Immature natural killer cell (primary cell): Measurements from ENCODE around the gene GIGYF1. TPM values are rescaled to one million over a fixed set of nuclear protein-coding genes. Genes with fewer than 3 reads are reported as not detected.
A peak's percentile ranks its signal among the peaks of the same experiment; 100 is the strongest.
"Not testable (repeated sequence)": the region's sequence is repeated elsewhere in the genome, so short reads cannot be mapped to it uniquely, and the experiment has no call there.

ENCODE experiments used
- DNase-seq, 3 donors: peaks; one replicate each; pipeline ENCODE4 v3.0.0; 2022; ENCODE audit warnings: mixed read lengths in 1 of 3
- H3K27ac Mint-ChIP-seq, 6 donors: one replicate each; pipeline ENCODE4 v1.8.0; 2020; ENCODE audit warnings: mixed read lengths in 6 of 6, mild to moderate bottlenecking in 5 of 6, inconsistent platforms in 4 of 6, moderate library complexity in 3 of 6
- H3K27me3 Mint-ChIP-seq, 3 donors: one replicate each; pipeline ENCODE4 v1.8.0; 2020 to 2021; ENCODE audit warnings: low read depth in 3 of 3, mild to moderate bottlenecking in 3 of 3, mixed read lengths in 3 of 3, moderate library complexity in 3 of 3, inconsistent platforms in 1 of 3
- H3K36me3 Mint-ChIP-seq, 3 donors: one replicate each; pipeline ENCODE4 v1.8.0; 2020; ENCODE audit warnings: mixed read lengths in 3 of 3, inconsistent platforms in 2 of 3, mild to moderate bottlenecking in 2 of 3
- H3K4me1 Mint-ChIP-seq, 2 donors: one replicate each; pipeline ENCODE4 v1.8.0; 2020; ENCODE audit warnings: inconsistent platforms in 2 of 2, mild to moderate bottlenecking in 2 of 2, mixed read lengths in 2 of 2, moderate library complexity in 1 of 2
- H3K4me3 Mint-ChIP-seq, 5 donors: one replicate each; pipeline ENCODE4 v1.8.0; 2020; ENCODE audit warnings: mild to moderate bottlenecking in 5 of 5, mixed read lengths in 5 of 5, inconsistent platforms in 3 of 5, moderate library complexity in 3 of 5
- H3K9me3 Mint-ChIP-seq, 6 donors: one replicate each; pipeline ENCODE4 v1.8.0; 2020; ENCODE audit warnings: mild to moderate bottlenecking in 6 of 6, mixed read lengths in 6 of 6, inconsistent platforms in 4 of 6, moderate library complexity in 3 of 6
- polyA plus RNA-seq, 3 donors: library from polyadenylated mRNA; unstranded; fragments of 300-500 nt; fragmentation: Illumina TruSeq; gene quantifications; one replicate each; pipeline ENCODE4 v1.2.3, GENCODE V29; 2021

Gene GIGYF1
- polyA plus RNA-seq, 3 donors from 2014 or later: 0.03 to 2.0 (median 0.47) TPM

DNA sequence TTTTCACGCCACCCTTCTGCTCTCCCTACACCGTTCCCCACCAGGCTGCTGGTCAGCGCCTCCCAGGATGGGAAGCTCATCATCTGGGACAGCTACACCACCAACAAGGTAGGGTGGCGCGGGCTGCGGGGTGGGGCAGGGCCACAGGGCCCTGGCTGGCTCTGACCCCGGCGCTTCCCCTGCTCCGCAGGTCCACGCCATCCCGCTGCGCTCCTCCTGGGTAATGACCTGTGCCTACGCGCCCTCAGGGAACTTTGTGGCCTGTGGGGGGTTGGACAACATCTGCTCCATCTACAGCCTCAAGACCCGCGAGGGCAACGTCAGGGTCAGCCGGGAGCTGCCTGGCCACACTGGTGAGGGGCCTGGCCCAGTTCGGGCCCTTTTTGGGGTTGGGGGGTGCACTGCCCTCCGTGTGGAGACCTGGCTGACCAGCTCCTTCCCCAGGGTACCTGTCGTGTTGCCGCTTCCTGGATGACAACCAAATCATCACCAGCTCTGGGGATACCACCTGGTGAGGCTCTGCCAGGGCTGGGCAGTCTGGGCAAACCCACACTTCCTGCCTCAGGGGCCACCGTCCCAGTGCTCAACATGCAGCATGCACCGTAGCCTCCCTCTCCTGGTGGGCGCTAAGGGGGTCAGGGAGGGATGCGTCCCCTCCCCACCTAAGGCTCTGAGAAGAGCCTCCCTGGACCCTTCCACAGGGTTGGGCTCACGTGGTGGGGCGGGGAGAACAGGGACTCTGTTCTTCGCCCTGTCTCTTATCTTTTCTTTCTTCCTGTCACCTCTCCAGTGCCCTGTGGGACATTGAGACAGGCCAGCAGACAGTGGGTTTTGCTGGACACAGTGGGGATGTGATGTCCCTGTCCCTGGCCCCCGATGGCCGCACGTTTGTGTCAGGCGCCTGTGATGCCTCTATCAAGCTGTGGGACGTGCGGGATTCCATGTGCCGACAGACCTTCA, 16.5 kb downstream of the GIGYF1 start:
- peak overlapping the region; percentile 88 to 98 (median 94) for H3K27ac Mint-ChIP-seq
- peaks cover 0 to 11% (median 0%) of the 10 kb centered on the region in 3 donors for H3K36me3 Mint-ChIP-seq
- no peaks in the 10 kb centered on the region for H3K9me3 Mint-ChIP-seq
- no peak for DNase-seq
- H3K4me3 Mint-ChIP-seq: peak overlapping the region in 4 of 5 donors; percentile 6 to 83 (median 42)
- peaks cover 15 to 31% of the 10 kb centered on the region in 2 donors for H3K4me1 Mint-ChIP-seq
- H3K27me3 Mint-ChIP-seq: peaks cover 21 to 34% (median 24%) of the 10 kb centered on the region in 3 donors

DNA sequence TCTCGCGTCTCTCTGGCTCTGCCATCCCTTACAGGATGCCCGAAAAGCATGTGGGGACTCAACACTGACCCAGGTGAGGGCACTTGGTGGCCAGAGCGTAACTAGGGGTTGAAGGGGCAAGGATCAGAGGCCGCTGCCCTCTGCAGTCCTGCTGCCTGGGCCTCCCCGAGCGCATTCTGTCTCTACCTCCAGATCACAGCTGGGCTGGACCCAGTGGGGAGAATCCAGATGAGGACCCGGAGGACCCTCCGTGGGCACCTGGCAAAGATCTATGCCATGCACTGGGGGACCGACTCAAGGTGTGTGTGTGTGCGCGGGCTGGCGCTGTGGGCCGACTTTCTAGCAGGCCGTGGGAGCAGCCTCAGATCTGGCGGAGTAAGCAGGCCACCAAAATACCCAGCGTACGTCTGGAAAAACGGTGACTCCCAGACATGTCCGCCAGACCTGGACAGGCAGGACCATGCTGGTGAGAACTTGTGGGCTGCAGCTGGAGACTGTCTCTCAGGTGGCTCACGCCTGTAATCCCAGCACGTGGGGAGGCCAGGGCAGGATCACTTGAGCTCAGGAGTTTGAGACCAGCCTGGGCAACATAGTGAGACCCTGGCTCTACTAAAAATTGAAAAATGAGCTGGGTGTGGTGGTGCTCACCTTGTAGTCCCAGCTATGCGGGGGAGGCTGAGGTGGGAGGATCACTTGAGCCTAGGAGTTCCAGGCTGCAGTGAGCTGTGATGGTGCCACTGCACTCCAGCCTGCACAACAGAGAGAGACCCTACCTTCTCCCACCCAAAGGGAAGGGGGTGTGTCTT, 17.3 kb downstream of the GIGYF1 start:
- no peak for DNase-seq
- Mint-ChIP-seq H3K9me3 (no peaks in the 10 kb centered on the region), H3K36me3 (peaks cover 0 to 11% (median 0%) of the 10 kb centered on the region in 3 donors), H3K4me1 (peaks cover 15 to 33% of the 10 kb centered on the region in 2 donors), H3K27me3 (peaks cover 23 to 35% (median 24%) of the 10 kb centered on the region in 3 donors), H3K4me3 (peak overlapping the region; percentile 72 to 89 (median 83)), H3K27ac (peak overlapping the region; percentile 88 to 98 (median 94))

DNA sequence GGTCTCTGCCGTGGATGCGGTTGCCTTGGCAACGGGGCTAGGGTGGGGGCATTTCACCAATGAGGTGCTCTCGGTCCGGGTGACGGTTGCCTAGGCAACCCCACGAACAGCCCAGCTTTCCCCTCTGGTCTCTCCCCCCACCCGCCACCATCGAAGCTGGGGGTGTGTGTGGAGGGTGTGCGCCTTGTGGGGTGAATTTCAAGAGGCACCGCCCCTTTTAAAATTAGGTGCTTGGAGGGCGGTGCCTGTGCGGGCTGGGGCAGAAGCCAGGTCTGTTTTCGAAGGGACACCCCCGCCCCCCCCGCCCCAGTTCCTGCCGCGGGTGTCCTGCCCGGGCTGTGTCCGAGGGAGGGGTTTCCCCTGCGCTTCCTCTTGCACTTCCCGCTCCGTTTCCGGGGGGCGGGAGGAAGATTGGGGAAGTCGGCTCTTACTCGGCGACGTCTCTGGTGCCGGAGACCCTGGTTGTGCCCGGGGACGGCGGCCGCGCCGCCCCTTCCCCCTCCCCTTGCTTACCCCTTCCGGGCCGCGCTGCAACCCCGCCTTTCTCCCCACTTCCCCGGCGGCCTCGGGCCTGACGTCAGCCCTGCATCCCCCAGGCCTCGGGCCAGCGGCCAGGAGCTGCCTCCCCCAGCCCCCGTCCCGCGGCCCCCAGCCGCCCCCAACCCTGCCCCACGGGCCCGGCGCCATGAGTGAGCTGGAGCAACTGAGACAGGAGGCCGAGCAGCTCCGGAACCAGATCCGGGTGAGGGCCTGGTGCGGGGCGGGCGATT, 18.3 kb downstream of the GIGYF1 start:
- H3K27me3 Mint-ChIP-seq: peaks cover 23 to 35% (median 24%) of the 10 kb centered on the region in 3 donors
- no peaks in the 10 kb centered on the region for H3K9me3 Mint-ChIP-seq
- peak overlapping the region; percentile 88 to 98 (median 94) for H3K27ac Mint-ChIP-seq
- peak; percentile 90 to 92 (median 91) for DNase-seq
- H3K36me3 Mint-ChIP-seq: peaks cover 0 to 11% (median 0%) of the 10 kb centered on the region in 3 donors
- peaks cover 15 to 30% of the 10 kb centered on the region in 2 donors for H3K4me1 Mint-ChIP-seq
- H3K4me3 Mint-ChIP-seq: peak overlapping the region; percentile 87 to 89 (median 89)

DNA sequence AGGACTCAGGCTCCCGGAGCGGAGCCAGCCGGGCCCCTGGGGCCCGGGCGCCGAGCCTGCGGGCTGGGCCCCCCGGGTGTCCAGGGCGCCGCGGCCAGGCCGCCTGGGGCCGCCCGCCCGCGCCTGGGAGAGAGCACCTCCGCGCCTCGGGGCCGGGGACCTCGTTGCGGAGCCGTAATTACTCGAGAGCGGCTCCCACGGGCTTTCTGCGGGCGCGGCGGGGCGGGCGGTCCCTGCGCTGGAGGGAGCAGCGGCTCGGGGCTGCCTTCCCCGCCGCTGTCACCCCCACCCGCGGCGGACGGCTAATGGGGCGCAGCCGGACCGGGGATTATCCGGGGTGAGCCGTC, 19.0 kb downstream of the GIGYF1 start:
- H3K27me3 Mint-ChIP-seq: peaks cover 22 to 35% (median 23%) of the 10 kb centered on the region in 3 donors
- H3K36me3 Mint-ChIP-seq: peaks cover 0 to 9% (median 0%) of the 10 kb centered on the region in 3 donors
- H3K27ac Mint-ChIP-seq: peak overlapping the region in 3 of 6 donors; percentile 95 to 98 (median 98)
- no peaks in the 10 kb centered on the region for H3K9me3 Mint-ChIP-seq
- H3K4me1 Mint-ChIP-seq: peaks cover 11 to 25% of the 10 kb centered on the region in 2 donors
- no peak for DNase-seq
- H3K4me3 Mint-ChIP-seq: peak overlapping the region; percentile 92 to 96 (median 93)

DNA sequence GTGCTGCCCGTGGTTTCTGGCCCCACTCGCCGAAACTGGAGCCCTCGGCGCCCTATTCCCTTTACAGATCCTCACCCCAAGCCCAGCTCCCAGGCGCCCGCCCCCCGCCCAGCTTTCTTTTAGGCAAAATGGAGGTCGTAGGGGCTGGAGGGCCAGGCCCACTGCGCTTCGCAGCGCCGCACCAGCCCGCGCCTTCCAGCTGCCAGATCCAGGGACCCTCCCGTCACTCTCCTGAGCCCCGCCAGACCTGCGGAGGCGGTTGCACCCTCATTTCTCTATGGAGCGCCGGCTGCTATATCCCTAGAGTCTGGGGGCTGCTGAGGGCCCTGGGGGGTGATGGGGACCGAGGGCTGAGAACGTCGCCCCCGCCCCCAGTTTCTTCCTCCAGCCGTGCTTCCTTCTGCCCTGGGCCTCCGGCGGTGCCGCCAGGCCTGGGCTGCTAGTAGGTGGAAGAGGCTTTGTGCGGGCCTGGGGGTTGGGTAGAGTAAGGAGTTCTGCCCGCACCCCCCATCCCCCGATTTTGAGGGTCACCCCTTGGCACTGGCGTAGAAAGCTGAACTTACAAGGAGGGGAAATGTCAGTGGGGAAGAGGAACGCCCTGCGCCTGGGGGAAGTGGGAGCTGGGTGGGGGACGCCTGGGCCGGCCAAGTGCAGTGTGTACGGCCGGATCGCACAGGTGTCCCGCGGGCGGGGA, 19.5 kb downstream of the GIGYF1 start:
- Mint-ChIP-seq H3K4me3 (peak overlapping the region; percentile 92 to 96 (median 93)), H3K9me3 (no peaks in the 10 kb centered on the region), H3K27me3 (peaks cover 23 to 35% (median 23%) of the 10 kb centered on the region in 3 donors), H3K4me1 (peaks cover 7 to 20% of the 10 kb centered on the region in 2 donors), H3K27ac (peak overlapping the region; percentile 91 to 98 (median 96)), H3K36me3 (peaks cover 0 to 7% (median 0%) of the 10 kb centered on the region in 3 donors)
- peak; percentile 30 to 38 (median 34) for DNase-seq

DNA sequence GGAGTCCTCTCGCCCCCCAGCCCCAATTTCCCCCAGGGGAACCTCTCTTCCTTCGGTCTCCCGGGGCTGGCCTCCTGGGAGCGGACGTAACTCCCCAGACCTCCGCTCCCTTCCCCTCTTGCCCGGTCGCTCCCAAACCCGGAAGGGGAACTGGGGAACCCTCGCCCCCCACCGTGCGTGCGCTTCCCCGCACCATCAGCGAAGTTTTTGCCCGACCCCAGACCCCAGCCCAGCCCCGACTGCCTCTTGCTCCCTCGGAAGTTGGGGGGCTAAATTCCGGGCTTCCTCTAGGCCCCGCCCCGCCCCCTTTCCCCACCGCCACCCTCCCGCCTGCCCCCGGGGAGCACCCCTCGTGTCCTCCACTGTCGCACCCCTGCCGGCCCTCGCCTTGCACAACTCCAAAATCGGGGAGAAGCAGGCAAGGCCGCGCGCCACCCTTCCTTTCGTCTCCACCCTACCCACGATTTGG, 20.1 kb downstream of the GIGYF1 start:
- peaks cover 0 to 7% (median 0%) of the 10 kb centered on the region in 3 donors for H3K36me3 Mint-ChIP-seq
- no peak for DNase-seq
- H3K9me3 Mint-ChIP-seq: no peaks in the 10 kb centered on the region
- H3K27ac Mint-ChIP-seq: peak overlapping the region; percentile 91 to 98 (median 96)
- H3K4me3 Mint-ChIP-seq: peak overlapping the region; percentile 92 to 96 (median 93)
- H3K4me1 Mint-ChIP-seq: peaks cover 7 to 16% of the 10 kb centered on the region in 2 donors
- peaks cover 23 to 35% (median 23%) of the 10 kb centered on the region in 3 donors for H3K27me3 Mint-ChIP-seq

DNA sequence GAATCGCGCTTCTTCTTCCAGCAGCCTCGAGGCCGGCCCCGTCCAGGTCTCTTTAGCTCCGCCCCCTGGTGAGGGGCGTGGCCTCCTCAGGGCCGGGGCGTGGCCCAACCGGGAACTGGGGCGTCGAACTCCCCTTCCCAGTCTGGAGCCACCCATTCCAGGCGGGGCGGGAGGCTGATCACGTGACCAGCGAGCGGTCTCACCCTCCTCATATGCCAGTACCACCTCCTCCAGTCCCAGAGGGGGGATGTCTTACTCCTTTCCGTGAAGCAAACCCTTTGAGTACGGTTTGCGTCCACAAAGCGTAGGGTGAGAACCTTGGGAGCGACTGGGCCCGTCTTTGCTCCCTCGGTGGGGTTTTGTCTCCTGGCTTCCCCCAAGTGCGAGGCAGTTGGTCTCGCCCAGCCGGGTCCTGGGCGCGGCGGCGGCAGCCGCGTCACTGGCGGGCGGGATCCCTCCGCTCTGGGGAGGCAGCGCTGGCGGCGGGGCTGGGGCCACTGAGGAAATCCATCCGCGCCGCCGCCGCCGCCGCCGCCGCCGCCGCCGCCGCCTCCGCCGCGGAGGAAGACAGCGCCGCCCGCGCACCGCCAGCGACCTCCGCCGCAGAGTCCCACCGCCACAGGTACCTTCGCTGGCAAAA, 20.6 kb downstream of the GIGYF1 start, which contains the start of gene GNB2:
GNB2 (plus strand) TSS at position 439 of the 640 bp plus-strand sequence. CDS start 2,526 bp downstream, outside the sequence.
- Mint-ChIP-seq H3K36me3 (peaks cover 0 to 6% (median 0%) of the 10 kb centered on the region in 3 donors), H3K4me3 (peak within 1 kb of the TSS; percentile 92 to 96 (median 93)), H3K4me1 (peaks cover 7 to 16% of the 10 kb centered on the region in 2 donors)

DNA sequence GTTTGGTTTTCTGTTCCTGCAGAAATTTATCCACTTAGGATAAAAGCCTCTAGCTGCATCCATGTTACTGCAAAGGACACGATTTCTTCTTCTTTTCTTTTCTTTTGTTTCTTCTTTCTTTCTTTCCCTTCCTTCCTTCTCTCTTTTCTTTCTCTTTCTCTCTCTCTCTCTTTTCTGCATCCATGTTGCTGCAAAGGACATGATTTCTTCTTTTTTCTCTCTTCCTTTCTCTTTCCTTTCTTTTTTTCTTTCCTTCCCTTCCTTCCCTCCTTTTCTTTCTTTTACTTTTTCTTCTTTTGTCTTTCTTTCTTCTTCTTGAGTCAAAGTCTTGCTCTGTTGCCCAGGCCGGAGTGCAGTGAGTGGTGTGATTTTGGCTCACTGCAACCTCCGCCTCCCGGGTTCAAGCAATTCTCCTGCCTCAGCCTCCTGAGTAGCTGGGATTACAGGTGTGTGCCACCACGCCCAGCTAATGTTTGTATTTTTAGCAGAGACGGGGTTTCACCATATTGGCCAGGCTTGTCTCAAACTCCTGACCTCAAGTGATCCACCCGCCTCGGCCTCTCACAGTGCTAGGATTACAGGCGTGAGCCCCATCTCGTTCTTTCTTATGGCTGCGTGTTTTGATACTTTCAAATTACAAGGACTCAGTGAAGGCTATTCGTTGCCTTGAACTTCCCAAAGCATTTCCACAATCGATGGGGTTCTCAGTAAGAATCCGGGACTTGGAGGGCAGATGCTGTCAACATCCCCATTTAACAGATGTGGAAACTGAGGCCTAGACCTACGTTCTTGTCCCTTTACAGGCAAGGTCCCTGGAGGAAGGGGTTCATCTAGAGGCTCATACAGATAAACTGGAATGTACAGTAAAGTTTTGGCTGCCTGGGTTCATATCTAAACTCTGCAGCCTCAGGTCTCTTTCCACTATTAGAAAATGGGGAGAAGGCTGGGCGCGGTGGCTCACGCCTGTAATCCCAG, 22.4 kb downstream of the GIGYF1 start:
- Mint-ChIP-seq H3K27me3 (peaks cover 18 to 37% (median 22%) of the 10 kb centered on the region in 3 donors), H3K36me3 (no peaks in the 10 kb centered on the region), H3K4me1 (peaks cover 0 to 10% of the 10 kb centered on the region in 2 donors), H3K27ac (peak overlapping the region in 3 of 6 donors; percentile 2 to 14 (median 10)), H3K4me3 (peak overlapping the region in 2 of 5 donors; percentile 21 to 38), H3K9me3 (no peaks in the 10 kb centered on the region)
- DNase-seq: no peak

More for the DNA sequence above, 20.6 kb downstream of the GIGYF1 start, which contains the start of gene GNB2:
- peak within 1 kb of the TSS; percentile 91 to 98 (median 96) for H3K27ac Mint-ChIP-seq
- H3K27me3 Mint-ChIP-seq: peaks cover 21 to 35% (median 23%) of the 10 kb centered on the region in 3 donors
- peak; percentile 94 to 96 (median 95) for DNase-seq
- no peaks in the 10 kb centered on the region for H3K9me3 Mint-ChIP-seq

DNA sequence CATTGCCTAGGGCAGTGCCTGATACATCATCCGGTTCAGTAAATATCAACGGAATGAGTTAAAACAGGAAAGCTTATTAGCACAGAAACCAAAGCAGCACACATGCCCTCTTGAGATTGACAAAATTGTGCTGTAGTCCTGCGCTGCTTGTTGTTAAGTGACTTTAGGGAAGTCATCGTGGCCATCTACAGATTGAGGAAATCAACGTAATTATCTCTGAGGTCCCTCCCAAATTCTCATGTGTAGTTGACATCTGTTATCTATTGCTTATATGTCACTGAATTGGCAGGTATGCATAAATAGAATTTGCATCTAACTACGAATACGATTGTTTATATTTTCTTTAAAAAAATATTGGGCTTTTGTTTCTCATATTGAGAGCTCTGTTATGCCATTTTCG, 24.0 kb downstream of the GIGYF1 start:
- H3K4me3 Mint-ChIP-seq: no peak overlapping the region
- H3K27ac Mint-ChIP-seq: no peak overlapping the region
- H3K4me1 Mint-ChIP-seq: peaks cover 0 to 6% of the 10 kb centered on the region in 2 donors
- no peaks in the 10 kb centered on the region for H3K9me3 Mint-ChIP-seq
- H3K36me3 Mint-ChIP-seq: no peaks in the 10 kb centered on the region
- peaks cover 16 to 28% (median 19%) of the 10 kb centered on the region in 3 donors for H3K27me3 Mint-ChIP-seq
- no peak for DNase-seq

DNA sequence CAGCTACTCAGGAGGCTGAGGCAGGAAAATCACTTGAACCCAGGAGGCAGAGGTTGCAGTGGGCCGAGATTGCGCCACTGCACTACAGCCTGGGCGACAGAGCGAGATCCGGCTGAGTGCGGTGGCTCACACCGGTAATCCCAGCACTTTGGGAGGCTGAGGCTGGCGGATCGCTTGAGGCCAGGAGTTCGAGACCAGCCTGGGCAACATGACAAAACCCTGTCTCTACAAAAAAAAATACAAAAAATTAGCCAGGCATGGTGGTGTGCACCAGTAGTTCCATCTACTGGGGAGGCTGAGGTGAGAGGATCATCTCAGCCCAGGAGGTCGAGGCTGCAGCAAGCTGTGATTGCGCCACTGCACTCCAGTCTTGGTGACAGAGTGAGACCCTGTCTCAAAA, 24.9 kb downstream of the GIGYF1 start:
- H3K36me3 Mint-ChIP-seq, DNase-seq, H3K4me3 Mint-ChIP-seq: not testable (repeated sequence)

DNA sequence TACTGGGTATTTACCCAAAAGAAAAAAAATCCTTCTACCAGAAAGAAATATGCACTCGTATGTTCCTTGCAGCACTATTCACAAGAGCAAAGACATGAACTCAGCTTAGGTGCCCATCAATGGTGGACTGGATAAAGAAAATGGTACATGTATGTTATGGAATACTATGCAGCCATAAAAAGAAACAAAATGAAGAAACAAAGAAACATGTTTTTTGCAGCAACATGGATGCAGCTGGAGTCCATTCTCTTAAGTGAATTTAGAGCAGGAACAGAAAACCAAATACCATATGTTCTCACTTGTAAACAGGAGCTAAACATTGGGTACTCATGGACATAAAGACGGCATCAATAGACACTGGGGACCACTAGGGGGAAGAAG, 26.0 kb downstream of the GIGYF1 start:
- Mint-ChIP-seq H3K9me3 (no peaks in the 10 kb centered on the region), H3K27ac (no peak overlapping the region), H3K27me3 (peaks cover 6 to 12% (median 9%) of the 10 kb centered on the region in 3 donors), H3K4me1 (peaks cover 0 to 3% of the 10 kb centered on the region in 2 donors), H3K36me3 (no peaks in the 10 kb centered on the region), H3K4me3 (no peak overlapping the region)
- no peak for DNase-seq

More for the DNA sequence above, 24.9 kb downstream of the GIGYF1 start:
- peaks cover 12 to 21% (median 13%) of the 10 kb centered on the region in 3 donors for H3K27me3 Mint-ChIP-seq
- not testable (repeated sequence) for H3K27ac Mint-ChIP-seq, H3K9me3 Mint-ChIP-seq, H3K4me1 Mint-ChIP-seq
